Lower lobe of right lung (tissue), 2 donors: ENCODE results near the gene PLVAP. TPM values are rescaled to one million over a fixed set of nuclear protein-coding genes. Genes with fewer than 3 reads are reported as not detected.

Experiments
- ATAC-seq, 2 donors: fragments of 200-7000 bp; cut with Tn5 transposase; one replicate each; pipeline ENCODE4 v1.9.1; 2020 to 2022; ENCODE audit warnings: mild to moderate bottlenecking in 2 of 2, moderate library complexity in 2 of 2
- DNase-seq: peaks from one replicate; pipeline ENCODE4 v3.0.0-alpha.2; 2020
- H3K27ac ChIP-seq: fragments of 200-600 bp; one replicate; pipeline ENCODE4 v1.8.0; 2022
- H3K27me3 ChIP-seq: fragments of 200-600 bp; one replicate; pipeline ENCODE4 v1.8.0; 2022; ENCODE audit warnings: low read depth
- H3K36me3 ChIP-seq: fragments of 200-600 bp; one replicate; pipeline ENCODE4 v1.8.0; 2022; ENCODE audit warnings: mild to moderate bottlenecking
- H3K4me1 ChIP-seq: fragments of 200-600 bp; one replicate; pipeline ENCODE4 v1.8.0; 2022
- H3K4me3 ChIP-seq: fragments of 200-600 bp; one replicate; pipeline ENCODE4 v1.8.0; 2022; ENCODE audit warnings: mild to moderate bottlenecking
- H3K9me3 ChIP-seq: fragments of 200-600 bp; one replicate; pipeline ENCODE4 v1.8.0; 2022
- CTCF ChIP-seq: fragments of 200-600 bp; IDR thresholded peaks from one replicate; pipeline ENCODE4 v1.8.0; 2022; ENCODE audit warnings: antibody characterized with exemption, mild to moderate bottlenecking
- intact Hi-C: fragments of 100-400 bp; cut with DNase I; formaldehyde crosslinking; loops from one replicate; pipeline ENCODE4 v1.11.0; 2022
- total RNA-seq: library from RNA; stranded (reverse); fragmentation: NEBNext Ultra II Directional; extraction: Animal tissue kit (Norgen Biotek cat#: 25700); gene quantifications from one replicate; pipeline ENCODE4 v1.2.1, GENCODE V29; 2021
- donor health status: DM: no; HTN: yes; CAD: no; lungs with severe emphysema.

The PLVAP gene
- total RNA-seq, 1 donor from 2014 or later = 25.9 TPM

GRCh38 chr19:17358395-17358794, 18.7 kb downstream of the PLVAP start:
- peak overlapping the region; percentile 54 for H3K27ac ChIP-seq
- no peak for TF ChIP-seq CTCF
- DNase-seq = no peak

GRCh38 chr19:17357724-17358123, 19.4 kb downstream of the PLVAP start:
- Histone ChIP-seq H3K9me3 (no peaks in the 10 kb centered on the region), H3K36me3 (no peaks in the 10 kb centered on the region), H3K27ac (peak overlapping the region; percentile 54), H3K4me1 (no peaks in the 10 kb centered on the region), H3K4me3 (no peak overlapping the region), H3K27me3 (no peaks in the 10 kb centered on the region)
- TF ChIP-seq CTCF = no peak
- ATAC-seq (peak; percentile 81 to 95), DNase-seq (no peak)
- intact Hi-C loops = no loop called here

More at GRCh38 chr19:17358395-17358794, 18.7 kb downstream of the PLVAP start:
- no peaks in the 10 kb centered on the region for H3K9me3 ChIP-seq
- intact Hi-C loops = no loop called here
- H3K4me3 ChIP-seq = no peak overlapping the region
- no peaks in the 10 kb centered on the region for H3K4me1 ChIP-seq
- H3K36me3 ChIP-seq = no peaks in the 10 kb centered on the region
- peak; percentile 64 to 71 for ATAC-seq
- no peaks in the 10 kb centered on the region for H3K27me3 ChIP-seq

GRCh38 chr19:17357078-17357666, 20.0 kb downstream of the PLVAP start:
- Histone ChIP-seq H3K27me3 (no peaks in the 10 kb centered on the region), H3K27ac (peak overlapping the region; percentile 54), H3K4me1 (no peaks in the 10 kb centered on the region), H3K9me3 (no peaks in the 10 kb centered on the region), H3K4me3 (no peak overlapping the region), H3K36me3 (no peaks in the 10 kb centered on the region)
- DNase-seq (no peak), ATAC-seq (no peak)
- intact Hi-C loops = no loop called here
- no peak for TF ChIP-seq CTCF

- DNase-seq (no peak), ATAC-seq (no peak)
- TF ChIP-seq CTCF = no peak
- H3K4me1 ChIP-seq = peaks cover 19% of the 10 kb centered on the region
- no peaks in the 10 kb centered on the region for H3K36me3 ChIP-seq
- no peak overlapping the region for H3K4me3 ChIP-seq
- H3K27me3 ChIP-seq = no peaks in the 10 kb centered on the region
- intact Hi-C loops = no loop called here
- H3K9me3 ChIP-seq = no peaks in the 10 kb centered on the region
- no peak overlapping the region for H3K27ac ChIP-seq
Observed at GRCh38 chr19:17353386-17353785, 23.8 kb downstream of the PLVAP start.

GRCh38 chr19:17352608-17353280, 24.4 kb downstream of the PLVAP start:
- H3K27me3 ChIP-seq = no peaks in the 10 kb centered on the region
- intact Hi-C loops = no loop called here
- H3K9me3 ChIP-seq = no peaks in the 10 kb centered on the region
- H3K4me3 ChIP-seq = no peak overlapping the region
- no peaks in the 10 kb centered on the region for H3K36me3 ChIP-seq
- no peak for TF ChIP-seq CTCF
- ATAC-seq (peak; percentile 10 to 11), DNase-seq (no peak)
- H3K4me1 ChIP-seq = peaks cover 25% of the 10 kb centered on the region
- H3K27ac ChIP-seq = peak overlapping the region; percentile 41
